ENCODE measurements around the gene PCOLCE2. TPM values are rescaled to one million over a fixed set of nuclear protein-coding genes. Genes with fewer than 3 reads are reported as not detected.

Gene PCOLCE2
- total RNA-seq, 1 experiment from 2014 or later: 14.6 TPM

- CTCF ChIA-PET: no interaction called here
- no peak for DNase-seq (ENCODE audit: low read depth, low spot score)
- intact Hi-C loops (cut with micrococcal nuclease; ENCODE audit: unreplicated experiment) (no loop called here), in situ Hi-C loops (cut with HindIII; ENCODE audit: low pct_unique_long_range_greater_than_20kb, low sequenced_read_pairs) (no loop called here)
- H3K9me3 ChIP-seq (ENCODE audit: control insufficient read depth, insufficient read depth, low read depth, low read length): no peaks in the 10 kb centered on the region
- TF ChIP-seq TCF7L2 (IDR thresholded peaks at IDR 0.05; ENCODE audit: low read depth, low read length) (no peak), SIN3A (IDR thresholded peaks at IDR 0.05; ENCODE audit: borderline replicate concordance, insufficient read depth, low read depth, low read length) (no peak), POLR2AphosphoS5 (IDR thresholded peaks at IDR 0.05; ENCODE audit: low read depth, low read length) (no peak)
- TF ChIP-seq, protein P1, sequence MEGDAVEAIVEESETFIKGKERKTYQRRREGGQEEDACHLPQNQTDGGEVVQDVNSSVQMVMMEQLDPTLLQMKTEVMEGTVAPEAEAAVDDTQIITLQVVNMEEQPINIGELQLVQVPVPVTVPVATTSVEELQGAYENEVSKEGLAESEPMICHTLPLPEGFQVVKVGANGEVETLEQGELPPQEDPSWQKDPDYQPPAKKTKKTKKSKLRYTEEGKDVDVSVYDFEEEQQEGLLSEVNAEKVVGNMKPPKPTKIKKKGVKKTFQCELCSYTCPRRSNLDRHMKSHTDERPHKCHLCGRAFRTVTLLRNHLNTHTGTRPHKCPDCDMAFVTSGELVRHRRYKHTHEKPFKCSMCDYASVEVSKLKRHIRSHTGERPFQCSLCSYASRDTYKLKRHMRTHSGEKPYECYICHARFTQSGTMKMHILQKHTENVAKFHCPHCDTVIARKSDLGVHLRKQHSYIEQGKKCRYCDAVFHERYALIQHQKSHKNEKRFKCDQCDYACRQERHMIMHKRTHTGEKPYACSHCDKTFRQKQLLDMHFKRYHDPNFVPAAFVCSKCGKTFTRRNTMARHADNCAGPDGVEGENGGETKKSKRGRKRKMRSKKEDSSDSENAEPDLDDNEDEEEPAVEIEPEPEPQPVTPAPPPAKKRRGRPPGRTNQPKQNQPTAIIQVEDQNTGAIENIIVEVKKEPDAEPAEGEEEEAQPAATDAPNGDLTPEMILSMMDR (IDR thresholded peaks at IDR 0.05): no peak
- TF ChIP-seq, protein P2, sequence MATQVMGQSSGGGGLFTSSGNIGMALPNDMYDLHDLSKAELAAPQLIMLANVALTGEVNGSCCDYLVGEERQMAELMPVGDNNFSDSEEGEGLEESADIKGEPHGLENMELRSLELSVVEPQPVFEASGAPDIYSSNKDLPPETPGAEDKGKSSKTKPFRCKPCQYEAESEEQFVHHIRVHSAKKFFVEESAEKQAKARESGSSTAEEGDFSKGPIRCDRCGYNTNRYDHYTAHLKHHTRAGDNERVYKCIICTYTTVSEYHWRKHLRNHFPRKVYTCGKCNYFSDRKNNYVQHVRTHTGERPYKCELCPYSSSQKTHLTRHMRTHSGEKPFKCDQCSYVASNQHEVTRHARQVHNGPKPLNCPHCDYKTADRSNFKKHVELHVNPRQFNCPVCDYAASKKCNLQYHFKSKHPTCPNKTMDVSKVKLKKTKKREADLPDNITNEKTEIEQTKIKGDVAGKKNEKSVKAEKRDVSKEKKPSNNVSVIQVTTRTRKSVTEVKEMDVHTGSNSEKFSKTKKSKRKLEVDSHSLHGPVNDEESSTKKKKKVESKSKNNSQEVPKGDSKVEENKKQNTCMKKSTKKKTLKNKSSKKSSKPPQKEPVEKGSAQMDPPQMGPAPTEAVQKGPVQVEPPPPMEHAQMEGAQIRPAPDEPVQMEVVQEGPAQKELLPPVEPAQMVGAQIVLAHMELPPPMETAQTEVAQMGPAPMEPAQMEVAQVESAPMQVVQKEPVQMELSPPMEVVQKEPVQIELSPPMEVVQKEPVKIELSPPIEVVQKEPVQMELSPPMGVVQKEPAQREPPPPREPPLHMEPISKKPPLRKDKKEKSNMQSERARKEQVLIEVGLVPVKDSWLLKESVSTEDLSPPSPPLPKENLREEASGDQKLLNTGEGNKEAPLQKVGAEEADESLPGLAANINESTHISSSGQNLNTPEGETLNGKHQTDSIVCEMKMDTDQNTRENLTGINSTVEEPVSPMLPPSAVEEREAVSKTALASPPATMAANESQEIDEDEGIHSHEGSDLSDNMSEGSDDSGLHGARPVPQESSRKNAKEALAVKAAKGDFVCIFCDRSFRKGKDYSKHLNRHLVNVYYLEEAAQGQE (IDR thresholded peaks at IDR 0.05; ENCODE audit: insufficient read depth in 1 of 2, low read depth in 2 of 2, low read length in 1 of 2): no peak
- H3K27me3 ChIP-seq (ENCODE audit: control insufficient read depth, insufficient read depth, low read length): no peaks in the 10 kb centered on the region
- no peak overlapping the region for H3K4me3 ChIP-seq (ENCODE audit: low read depth in 2 of 2, low read length in 2 of 2)
- POLR2A ChIA-PET: no interaction called here
- no TSS peak for BruUV-seq (replicated peaks)
- H3K36me3 ChIP-seq (ENCODE audit: control insufficient read depth, insufficient read depth, low read length): no peaks in the 10 kb centered on the region
- no peaks in the 10 kb centered on the region for H3K4me1 ChIP-seq (ENCODE audit: control insufficient read depth, insufficient read depth, low read length)
- no peak overlapping the region for H3K27ac ChIP-seq (ENCODE audit: low read length)
- no peak for ATAC-seq
Observed at GRCh38 chr3:142794508-142794907, 94.4 kb downstream of the PCOLCE2 start.

DNA sequence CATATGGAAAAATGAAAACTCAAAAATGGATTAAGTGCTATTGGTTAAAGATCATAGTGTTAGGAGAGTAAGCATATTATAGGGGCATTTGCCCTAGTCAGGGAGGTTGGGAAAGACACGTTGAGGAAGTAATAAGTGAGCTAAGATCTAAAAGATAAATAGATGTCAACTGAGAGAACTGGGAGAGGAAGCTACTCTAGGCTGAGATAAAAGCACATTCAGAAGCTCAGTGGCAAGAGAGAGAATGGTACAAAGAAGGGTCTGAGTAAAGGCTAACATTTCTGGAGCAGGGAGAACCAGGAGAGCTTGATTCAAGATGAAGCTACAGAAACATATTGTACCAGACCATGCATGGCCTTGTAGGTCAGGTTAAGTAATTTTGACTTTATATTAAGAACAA is 101.2 kb downstream of the PCOLCE2 start:
- Histone ChIP-seq H3K4me3 (ENCODE audit: low read depth in 2 of 2, low read length in 2 of 2) (no peak overlapping the region), H3K27ac (ENCODE audit: low read length) (no peak overlapping the region), H3K27me3 (ENCODE audit: control insufficient read depth, insufficient read depth, low read length) (no peaks in the 10 kb centered on the region), H3K9me3 (ENCODE audit: control insufficient read depth, insufficient read depth, low read depth, low read length) (no peaks in the 10 kb centered on the region), H3K4me1 (ENCODE audit: control insufficient read depth, insufficient read depth, low read length) (no peaks in the 10 kb centered on the region), H3K36me3 (ENCODE audit: control insufficient read depth, insufficient read depth, low read length) (peaks cover 4% of the 10 kb centered on the region; the same call in 1 of the 2 replicates)
- ChIA-PET CTCF (no interaction called here), POLR2A (interaction anchor here (0.6 kb wide), 1 partner anchor 407 kb away, joined by 7 read pairs; no protein-coding TSS in a partner anchor)
- TF ChIP-seq, protein P1 (IDR thresholded peaks at IDR 0.05): no peak
- TF ChIP-seq, protein P2 (IDR thresholded peaks at IDR 0.05; ENCODE audit: insufficient read depth in 1 of 2, low read depth in 2 of 2, low read length in 1 of 2): no peak
- TF ChIP-seq POLR2AphosphoS5 (IDR thresholded peaks at IDR 0.05; ENCODE audit: low read depth, low read length) (no peak), TCF7L2 (IDR thresholded peaks at IDR 0.05; ENCODE audit: low read depth, low read length) (no peak), SIN3A (IDR thresholded peaks at IDR 0.05; ENCODE audit: borderline replicate concordance, insufficient read depth, low read depth, low read length) (no peak)
- in situ Hi-C loops (cut with HindIII; ENCODE audit: low pct_unique_long_range_greater_than_20kb, low sequenced_read_pairs): no loop called here
- intact Hi-C loops (cut with micrococcal nuclease; ENCODE audit: unreplicated experiment): no loop called here
- BruUV-seq (replicated peaks): no TSS peak
- DNase-seq (ENCODE audit: low read depth, low spot score) (no peak), ATAC-seq (no peak)
